OCI-LY1 (cell line): ENCODE data around the gene RAB36.

Experiments
- H2AFZ ChIP-seq: fragments of 200-600 bp; sonication (generic), shearing (Covaris generic); 2 replicates; pipeline ENCODE4 v1.6.0; 2014; ENCODE audit warnings: antibody characterized with exemption, mild to moderate bottlenecking, low read length
- H3F3A ChIP-seq: fragments of 200-600 bp; sonication (generic), shearing (Covaris generic); 2 replicates; pipeline ENCODE4 v1.6.0; 2014; ENCODE audit warnings: mild to moderate bottlenecking, antibody characterized with exemption, low read length, moderate library complexity; ENCODE audit not compliant: insufficient read depth
- H3K27ac ChIP-seq: fragments of 200-600 bp; sonication (generic); 2 replicates; pipeline ENCODE4 v1.5.1; 2014; ENCODE audit warnings: low read length, mixed run types, mild to moderate bottlenecking, low read depth; ENCODE audit not compliant: poor library complexity, severe bottlenecking
- H3K27me3 ChIP-seq: fragments of 200-600 bp; sonication (generic); 2 replicates; pipeline ENCODE4 v1.6.0; 2014; ENCODE audit warnings: antibody characterized with exemption, mild to moderate bottlenecking, low read length, moderate library complexity; ENCODE audit not compliant: insufficient read depth
- H3K36me3 ChIP-seq: fragments of 200-600 bp; sonication (generic); 2 replicates; pipeline ENCODE4 v1.6.1; 2014; ENCODE audit warnings: mild to moderate bottlenecking, antibody characterized with exemption, low read length, moderate library complexity, mixed read lengths; ENCODE audit not compliant: insufficient read depth
- H3K4me1 ChIP-seq: fragments of 200-600 bp; sonication (generic); 2 replicates; pipeline ENCODE4 v1.5.1; 2014; ENCODE audit warnings: mild to moderate bottlenecking, low read length, moderate library complexity; ENCODE audit not compliant: insufficient read depth, severe bottlenecking
- H3K4me2 ChIP-seq: fragments of 200-600 bp; sonication (generic), shearing (Covaris generic); 2 replicates; pipeline ENCODE4 v1.6.1; 2014; ENCODE audit warnings: low read length
- H3K4me3 ChIP-seq: fragments of 200-600 bp; sonication (generic); 2 replicates; pipeline ENCODE4 v1.5.1; 2014; ENCODE audit warnings: low read length, low read depth, mild to moderate bottlenecking, mixed read lengths; ENCODE audit not compliant: poor library complexity, severe bottlenecking
- H3K79me2 ChIP-seq: fragments of 200-600 bp; shearing (Covaris generic); 2 replicates; pipeline ENCODE4 v1.6.1; 2016; ENCODE audit warnings: mixed run types, low read length, mixed read lengths; ENCODE audit not compliant: insufficient read depth
- H3K9ac ChIP-seq: fragments of 200-600 bp; sonication (generic), shearing (Covaris generic); 2 replicates; pipeline ENCODE4 v1.6.1; 2014; ENCODE audit warnings: mild to moderate bottlenecking, low read length, mixed read lengths
- H3K9me2 ChIP-seq: fragments of 200-600 bp; sonication (generic), shearing (Covaris generic); 2 replicates; pipeline ENCODE4 v1.6.1; 2014; ENCODE audit warnings: low read depth, mild to moderate bottlenecking, low read length, mixed read lengths
- H3K9me3 ChIP-seq: fragments of 200-600 bp; shearing (Covaris generic); 2 replicates; pipeline ENCODE4 v1.6.1; 2014; ENCODE audit warnings: low read length, mixed read lengths
- H4K20me1 ChIP-seq: fragments of 200-600 bp; sonication (generic), shearing (Covaris generic); 2 replicates; pipeline ENCODE4 v1.6.0; 2016; ENCODE audit warnings: mild to moderate bottlenecking, low read length; ENCODE audit not compliant: insufficient read depth
- EZH2 ChIP-seq: fragments of 200-600 bp; sonication (generic), shearing (Covaris generic); IDR thresholded peaks from 2 replicates; pipeline ENCODE4 v1.8.0; 2017; ENCODE audit warnings: borderline replicate concordance, mixed run types, mild to moderate bottlenecking, antibody characterized with exemption, low read length, moderate library complexity, mixed read lengths
- TF ChIP-seq, protein P1 (sequence below): fragments of 200-600 bp; sonication (generic), shearing (Covaris generic); IDR thresholded peaks from 2 replicates; pipeline ENCODE4 v1.5.1; 2017; ENCODE audit warnings: mild to moderate bottlenecking, antibody characterized with exemption, low read length, moderate library complexity, mixed read lengths

RAB36 gene

DNA sequence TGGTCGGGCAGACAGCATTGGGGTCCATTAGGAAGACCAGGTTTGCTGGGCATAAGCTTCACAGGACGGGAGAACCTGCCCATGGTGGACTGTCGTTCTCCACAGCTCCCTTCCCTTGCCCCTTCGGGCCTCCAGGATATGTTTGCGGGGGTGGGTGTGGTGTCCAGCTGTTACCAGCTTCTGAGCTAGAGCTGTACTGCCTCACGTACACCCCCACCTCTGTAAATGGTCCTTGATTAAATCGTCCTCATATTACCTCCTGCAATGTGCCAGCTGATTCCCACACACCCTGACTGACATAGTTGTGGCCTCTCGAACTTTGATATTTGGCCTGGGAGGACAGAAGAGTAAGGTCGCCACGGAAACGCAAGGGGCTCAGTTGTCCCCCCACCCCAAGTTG is 18.8 kb downstream of the RAB36 start:
- Histone ChIP-seq H3K4me2 (no peak overlapping the region), H3K4me1 (no peaks in the 10 kb centered on the region), H3K9ac (no peak overlapping the region), H3K9me3 (no peaks in the 10 kb centered on the region), H2AFZ (no peak overlapping the region), H3K36me3 (no peaks in the 10 kb centered on the region), H3K27me3 (no peaks in the 10 kb centered on the region), H3K4me3 (no peak overlapping the region), H3K9me2 (no peaks in the 10 kb centered on the region), H3K79me2 (no peaks in the 10 kb centered on the region), H3F3A (no peaks in the 10 kb centered on the region), H4K20me1 (no peaks in the 10 kb centered on the region), H3K27ac (no peak overlapping the region)
- no peak for TF ChIP-seq EZH2
- TF ChIP-seq, protein P1, sequence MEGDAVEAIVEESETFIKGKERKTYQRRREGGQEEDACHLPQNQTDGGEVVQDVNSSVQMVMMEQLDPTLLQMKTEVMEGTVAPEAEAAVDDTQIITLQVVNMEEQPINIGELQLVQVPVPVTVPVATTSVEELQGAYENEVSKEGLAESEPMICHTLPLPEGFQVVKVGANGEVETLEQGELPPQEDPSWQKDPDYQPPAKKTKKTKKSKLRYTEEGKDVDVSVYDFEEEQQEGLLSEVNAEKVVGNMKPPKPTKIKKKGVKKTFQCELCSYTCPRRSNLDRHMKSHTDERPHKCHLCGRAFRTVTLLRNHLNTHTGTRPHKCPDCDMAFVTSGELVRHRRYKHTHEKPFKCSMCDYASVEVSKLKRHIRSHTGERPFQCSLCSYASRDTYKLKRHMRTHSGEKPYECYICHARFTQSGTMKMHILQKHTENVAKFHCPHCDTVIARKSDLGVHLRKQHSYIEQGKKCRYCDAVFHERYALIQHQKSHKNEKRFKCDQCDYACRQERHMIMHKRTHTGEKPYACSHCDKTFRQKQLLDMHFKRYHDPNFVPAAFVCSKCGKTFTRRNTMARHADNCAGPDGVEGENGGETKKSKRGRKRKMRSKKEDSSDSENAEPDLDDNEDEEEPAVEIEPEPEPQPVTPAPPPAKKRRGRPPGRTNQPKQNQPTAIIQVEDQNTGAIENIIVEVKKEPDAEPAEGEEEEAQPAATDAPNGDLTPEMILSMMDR: no peak

DNA sequence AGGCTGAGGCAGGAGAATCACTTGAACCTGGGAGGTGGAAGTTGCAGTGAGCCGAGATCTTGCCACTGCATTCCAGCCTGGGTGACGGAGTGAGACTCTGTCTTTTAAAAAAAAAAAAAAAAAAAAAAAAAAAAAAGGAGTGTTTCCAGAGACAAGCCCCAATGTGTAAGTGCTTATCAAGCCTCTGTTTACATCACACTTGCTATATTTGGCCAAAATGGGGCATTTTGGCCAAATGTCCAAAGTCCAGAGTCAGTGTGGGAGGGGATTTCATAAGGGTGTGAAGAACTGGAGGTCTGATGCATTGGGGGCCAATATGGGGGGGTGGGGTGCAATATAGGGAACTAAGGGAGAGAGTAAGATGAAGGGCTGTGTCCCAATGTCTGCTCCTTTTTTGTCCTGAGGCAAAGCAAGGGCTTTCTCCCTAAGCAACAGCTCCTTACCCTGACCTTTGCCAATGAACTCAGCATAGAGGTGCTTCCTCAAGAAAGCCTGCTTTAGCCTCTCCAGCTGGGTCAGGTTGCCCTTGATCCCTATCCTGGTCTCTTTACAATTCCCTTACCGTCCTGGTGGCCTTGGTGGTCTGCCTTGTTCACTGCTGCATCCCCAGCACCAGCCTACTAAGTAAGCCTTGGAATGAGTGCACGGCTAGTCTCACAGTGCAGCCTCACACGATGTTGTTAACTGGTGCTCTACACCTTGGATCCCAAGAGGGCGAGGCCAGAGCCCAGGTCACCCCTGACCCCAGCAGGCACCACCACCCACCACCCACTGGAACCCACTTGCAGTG is 21.0 kb downstream of the RAB36 start:
- H3K4me1 ChIP-seq: no peaks in the 10 kb centered on the region
- H3K9ac ChIP-seq: no peak overlapping the region
- no peaks in the 10 kb centered on the region for H3K9me3 ChIP-seq
- no peaks in the 10 kb centered on the region for H3K79me2 ChIP-seq
- no peak overlapping the region for H3K27ac ChIP-seq
- H4K20me1 ChIP-seq: no peaks in the 10 kb centered on the region
- H3K4me2 ChIP-seq: no peak overlapping the region
- no peaks in the 10 kb centered on the region for H3K27me3 ChIP-seq
- no peaks in the 10 kb centered on the region for H3K36me3 ChIP-seq
- no peak for TF ChIP-seq EZH2
- TF ChIP-seq, protein P1: no peak
- no peaks in the 10 kb centered on the region for H3F3A ChIP-seq
- H3K9me2 ChIP-seq: no peaks in the 10 kb centered on the region
- no peak overlapping the region for H2AFZ ChIP-seq
- H3K4me3 ChIP-seq: no peak overlapping the region

DNA sequence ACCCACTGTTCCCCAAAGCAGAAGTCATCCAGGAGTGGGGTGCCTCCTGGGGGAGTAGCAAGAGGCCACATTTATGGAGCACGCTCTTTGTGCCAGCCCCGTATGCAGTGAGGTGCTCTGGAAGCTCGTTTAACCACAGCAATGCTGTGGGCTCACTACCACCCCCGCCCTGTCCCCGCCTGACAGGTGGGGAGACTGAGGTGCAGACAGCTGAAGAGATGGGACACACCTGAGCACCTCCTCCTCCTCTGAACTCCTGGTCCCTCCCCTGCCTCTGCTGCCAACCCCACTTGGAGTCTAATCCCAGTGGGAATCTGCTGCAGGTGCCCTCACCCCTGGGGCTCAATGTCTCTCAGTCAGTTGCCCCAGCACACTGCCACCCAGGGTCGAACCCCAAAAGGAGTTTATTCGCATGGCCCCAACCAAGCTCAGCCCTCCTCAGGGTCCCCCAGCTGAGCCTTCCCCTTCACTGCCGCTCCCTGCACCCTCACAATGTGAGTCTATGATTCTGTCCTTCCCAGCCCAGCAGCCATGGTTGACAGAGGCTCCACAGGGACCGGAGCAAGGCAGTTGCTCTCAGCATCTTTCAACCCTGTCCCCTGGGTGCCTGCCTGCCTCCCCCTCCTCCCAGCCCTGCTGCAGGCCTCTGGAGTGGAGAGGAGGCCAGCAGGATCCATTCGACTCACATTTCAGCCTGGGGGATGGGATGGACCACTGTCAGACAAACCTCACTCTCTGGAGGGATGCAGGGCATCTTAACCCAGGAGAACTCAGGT is 21.8 kb downstream of the RAB36 start:
- H2AFZ ChIP-seq: no peak overlapping the region

More for the DNA sequence above, 21.8 kb downstream of the RAB36 start:
- no peaks in the 10 kb centered on the region for H3K36me3 ChIP-seq
- no peaks in the 10 kb centered on the region for H3K79me2 ChIP-seq
- no peak overlapping the region for H3K9ac ChIP-seq
- H3K4me3 ChIP-seq: no peak overlapping the region
- H3K4me2 ChIP-seq: no peak overlapping the region
- no peaks in the 10 kb centered on the region for H3K4me1 ChIP-seq
- H3K27ac ChIP-seq: no peak overlapping the region
- no peaks in the 10 kb centered on the region for H3F3A ChIP-seq
- H3K27me3 ChIP-seq: no peaks in the 10 kb centered on the region
- H3K9me3 ChIP-seq: no peaks in the 10 kb centered on the region
- no peak for TF ChIP-seq EZH2
- TF ChIP-seq, protein P1: no peak
- no peaks in the 10 kb centered on the region for H4K20me1 ChIP-seq
- no peaks in the 10 kb centered on the region for H3K9me2 ChIP-seq
